ENCODE data around the gene PDPR. TPM values are rescaled to one million over a fixed set of nuclear protein-coding genes. Genes with fewer than 3 reads are reported as not detected.
"Not testable (repeated sequence)": the region's sequence is repeated elsewhere in the genome, so short reads cannot be mapped to it uniquely, and the experiment has no call there.

The PDPR gene
- total RNA-seq, 1 donor from 2014 or later = 20.9 TPM

DNA sequence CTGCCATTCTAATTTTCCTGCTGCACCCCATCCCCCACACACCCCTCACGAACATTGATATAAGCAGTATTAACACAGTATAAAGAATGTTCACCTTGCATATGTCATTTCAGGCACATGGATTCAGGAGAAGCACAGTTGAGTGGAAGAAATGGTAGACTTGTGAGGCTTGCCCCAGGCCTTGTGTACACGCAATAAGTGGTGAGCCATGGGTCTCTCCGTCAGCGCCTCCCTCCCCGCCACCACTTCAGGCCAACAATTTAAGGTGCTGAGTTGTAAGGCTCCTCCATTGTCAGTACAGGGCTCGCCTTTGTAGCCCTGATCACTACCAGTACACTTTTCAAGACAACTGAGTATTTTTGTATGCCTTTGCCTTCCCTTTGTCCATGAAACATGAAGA is 47.2 kb downstream of the PDPR start:
- POLR2A ChIA-PET = no interaction called here
- Mint-ChIP-seq H3K9me3 (no peaks in the 10 kb centered on the region), H3K4me3 (no peak overlapping the region), H3K36me3 (ENCODE audit: low read depth) (peaks cover 15% of the 10 kb centered on the region), H3K27me3 (no peaks in the 10 kb centered on the region), H3K27ac (no peak overlapping the region), H3K4me1 (peaks cover 3% of the 10 kb centered on the region)
- TF ChIP-seq, protein P1, sequence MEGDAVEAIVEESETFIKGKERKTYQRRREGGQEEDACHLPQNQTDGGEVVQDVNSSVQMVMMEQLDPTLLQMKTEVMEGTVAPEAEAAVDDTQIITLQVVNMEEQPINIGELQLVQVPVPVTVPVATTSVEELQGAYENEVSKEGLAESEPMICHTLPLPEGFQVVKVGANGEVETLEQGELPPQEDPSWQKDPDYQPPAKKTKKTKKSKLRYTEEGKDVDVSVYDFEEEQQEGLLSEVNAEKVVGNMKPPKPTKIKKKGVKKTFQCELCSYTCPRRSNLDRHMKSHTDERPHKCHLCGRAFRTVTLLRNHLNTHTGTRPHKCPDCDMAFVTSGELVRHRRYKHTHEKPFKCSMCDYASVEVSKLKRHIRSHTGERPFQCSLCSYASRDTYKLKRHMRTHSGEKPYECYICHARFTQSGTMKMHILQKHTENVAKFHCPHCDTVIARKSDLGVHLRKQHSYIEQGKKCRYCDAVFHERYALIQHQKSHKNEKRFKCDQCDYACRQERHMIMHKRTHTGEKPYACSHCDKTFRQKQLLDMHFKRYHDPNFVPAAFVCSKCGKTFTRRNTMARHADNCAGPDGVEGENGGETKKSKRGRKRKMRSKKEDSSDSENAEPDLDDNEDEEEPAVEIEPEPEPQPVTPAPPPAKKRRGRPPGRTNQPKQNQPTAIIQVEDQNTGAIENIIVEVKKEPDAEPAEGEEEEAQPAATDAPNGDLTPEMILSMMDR (IDR thresholded peaks at IDR 0.05) = no peak
- ATAC-seq (ENCODE audit: low read depth) = no peak
- CTCF ChIA-PET = no interaction called here
- intact Hi-C loops (cut with micrococcal nuclease) = loop anchor here (10.0 kb wide), 3 partner anchors 93 to 613 kb away; partner anchors contain the start of gene EXOSC6
- DNase-seq = no peak

GRCh38 chr16:70162041-70162451 is 47.9 kb downstream of the PDPR start:
- POLR2A ChIA-PET = no interaction called here
- Mint-ChIP-seq H3K4me1 (peaks cover 3% of the 10 kb centered on the region), H3K27me3 (no peaks in the 10 kb centered on the region), H3K4me3 (no peak overlapping the region), H3K27ac (peak overlapping the region; percentile 4), H3K36me3 (ENCODE audit: low read depth) (peaks cover 15% of the 10 kb centered on the region), H3K9me3 (no peaks in the 10 kb centered on the region)
- intact Hi-C loops (cut with micrococcal nuclease) = loop anchor here (10.0 kb wide), 3 partner anchors 93 to 613 kb away; partner anchors contain the start of gene EXOSC6
- DNase-seq (no peak), ATAC-seq (ENCODE audit: low read depth) (no peak)
- CTCF ChIA-PET = no interaction called here
- TF ChIP-seq, protein P1 (IDR thresholded peaks at IDR 0.05) = no peak

GRCh38 chr16:70163596-70163995 is 49.5 kb downstream of the PDPR start:
- Mint-ChIP-seq H3K4me1 (peaks cover 3% of the 10 kb centered on the region), H3K4me3 (no peak overlapping the region), H3K9me3 (no peaks in the 10 kb centered on the region), H3K27ac (no peak overlapping the region), H3K36me3 (ENCODE audit: low read depth) (peaks cover 15% of the 10 kb centered on the region), H3K27me3 (no peaks in the 10 kb centered on the region)
- intact Hi-C loops (cut with micrococcal nuclease) = loop anchor here (10.0 kb wide), 3 partner anchors 91 to 611 kb away; partner anchors contain the start of gene EXOSC6
- TF ChIP-seq, protein P1 (IDR thresholded peaks at IDR 0.05) = no peak
- CTCF ChIA-PET = no interaction called here
- DNase-seq = no peak
- ATAC-seq (ENCODE audit: low read depth) = no peak
- POLR2A ChIA-PET = no interaction called here

DNA sequence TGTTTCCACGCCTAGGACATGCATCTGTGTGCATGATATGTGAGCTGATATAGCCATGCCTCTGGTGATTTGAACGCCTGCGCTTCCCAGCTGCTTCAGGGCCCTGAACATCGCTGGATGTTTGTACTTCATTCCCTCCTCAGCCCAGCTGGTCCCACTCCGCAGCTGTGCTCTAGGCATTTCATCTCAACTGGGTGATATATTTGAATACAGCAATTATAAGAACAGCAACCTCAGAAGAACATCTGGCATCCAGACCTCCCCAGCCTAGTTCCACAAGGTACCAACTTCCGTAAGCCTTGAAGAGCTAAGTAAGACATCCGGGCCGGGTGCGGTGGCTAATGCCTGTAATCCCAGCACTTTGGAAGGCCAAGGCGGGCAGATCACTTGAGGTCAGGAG is 52.6 kb downstream of the PDPR start:
- H3K9me3 Mint-ChIP-seq; H3K4me3 Mint-ChIP-seq; H3K36me3 Mint-ChIP-seq (ENCODE audit: low read depth); H3K27me3 Mint-ChIP-seq; POLR2A ChIA-PET; H3K27ac Mint-ChIP-seq; H3K4me1 Mint-ChIP-seq; DNase-seq; ATAC-seq (ENCODE audit: low read depth); CTCF ChIA-PET: not testable (repeated sequence)
- intact Hi-C loops (cut with micrococcal nuclease) = loop anchor here (10.0 kb wide), 3 partner anchors 88 to 608 kb away; partner anchors contain the start of gene EXOSC6

GRCh38 chr16:70173212-70173837 is 59.2 kb downstream of the PDPR start, which contains the start of gene CLEC18C:
TSS of gene CLEC18C (plus strand) at chr16:70173787. CDS start at chr16:70174279, 492 bp downstream.
- ATAC-seq (ENCODE audit: low read depth); CTCF ChIA-PET: not testable (repeated sequence)

DNA sequence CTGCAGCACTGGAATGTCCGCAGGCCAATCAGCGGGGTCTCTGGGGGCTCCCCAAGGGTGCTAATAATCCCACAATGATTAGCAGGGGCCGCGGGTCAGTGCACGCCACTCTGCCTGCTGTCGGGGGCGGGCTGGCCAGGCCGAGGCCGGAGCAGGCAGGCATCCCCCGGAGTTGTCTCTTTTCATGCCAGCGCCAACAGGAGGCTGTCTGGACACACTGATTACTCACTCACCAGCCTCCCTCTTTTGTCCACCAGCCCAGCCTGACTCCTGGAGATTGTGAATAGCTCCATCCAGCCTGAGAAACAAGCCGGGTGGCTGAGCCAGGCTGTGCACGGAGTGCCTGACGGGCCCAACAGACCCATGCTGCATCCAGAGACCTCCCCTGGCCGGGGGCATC is 59.8 kb downstream of the PDPR start:
- H3K4me1 Mint-ChIP-seq; intact Hi-C loops (cut with micrococcal nuclease); H3K27me3 Mint-ChIP-seq; H3K9me3 Mint-ChIP-seq; DNase-seq; H3K36me3 Mint-ChIP-seq (ENCODE audit: low read depth); H3K27ac Mint-ChIP-seq; H3K4me3 Mint-ChIP-seq; CTCF ChIA-PET; POLR2A ChIA-PET; ATAC-seq (ENCODE audit: low read depth): not testable (repeated sequence)

More at GRCh38 chr16:70173212-70173837, 59.2 kb downstream of the PDPR start, which contains the start of gene CLEC18C:
- H3K27ac Mint-ChIP-seq; POLR2A ChIA-PET; DNase-seq; H3K36me3 Mint-ChIP-seq (ENCODE audit: low read depth); H3K9me3 Mint-ChIP-seq; H3K4me1 Mint-ChIP-seq; H3K27me3 Mint-ChIP-seq; intact Hi-C loops (cut with micrococcal nuclease); H3K4me3 Mint-ChIP-seq: not testable (repeated sequence)

- CTCF ChIA-PET; H3K9me3 Mint-ChIP-seq; DNase-seq; H3K36me3 Mint-ChIP-seq (ENCODE audit: low read depth); H3K4me3 Mint-ChIP-seq; H3K27ac Mint-ChIP-seq; H3K27me3 Mint-ChIP-seq; intact Hi-C loops (cut with micrococcal nuclease); POLR2A ChIA-PET; H3K4me1 Mint-ChIP-seq; ATAC-seq (ENCODE audit: low read depth): not testable (repeated sequence)
Observed at GRCh38 chr16:70174387-70174932, 60.3 kb downstream of the PDPR start.

GRCh38 chr16:70187858-70188607 is 73.9 kb downstream of the PDPR start:
- H3K27ac Mint-ChIP-seq; H3K4me3 Mint-ChIP-seq; H3K4me1 Mint-ChIP-seq; POLR2A ChIA-PET; intact Hi-C loops (cut with micrococcal nuclease); H3K36me3 Mint-ChIP-seq (ENCODE audit: low read depth); DNase-seq; H3K9me3 Mint-ChIP-seq; H3K27me3 Mint-ChIP-seq; CTCF ChIA-PET: not testable (repeated sequence)
- ATAC-seq (ENCODE audit: low read depth) = peak; percentile 77

- POLR2A ChIA-PET; H3K27me3 Mint-ChIP-seq; H3K4me1 Mint-ChIP-seq; H3K4me3 Mint-ChIP-seq; DNase-seq; H3K9me3 Mint-ChIP-seq; H3K36me3 Mint-ChIP-seq (ENCODE audit: low read depth); intact Hi-C loops (cut with micrococcal nuclease); H3K27ac Mint-ChIP-seq; CTCF ChIA-PET: not testable (repeated sequence)
- ATAC-seq (ENCODE audit: low read depth) = peak; percentile 27
Observed at GRCh38 chr16:70188608-70188915, 74.4 kb downstream of the PDPR start.

Measured in activated B cell treated with CpG ODN at 0.5 μM for 24 hours (primary cell).